Left lung (tissue), 10 donors: ENCODE results near the gene ABCC5. TPM values are rescaled to one million over a fixed set of nuclear protein-coding genes. Genes with fewer than 3 reads are reported as not detected.

Experiments
- ATAC-seq: fragments of 200-7000 bp; cut with Tn5 transposase; one replicate; pipeline ENCODE4 v1.9.1; 2020; ENCODE audit warnings: moderate library complexity
- DNase-seq, 4 donors: peaks; one replicate each; pipeline ENCODE4 v3.0.0-alpha.2; 2013 to 2020
- H3K27ac ChIP-seq, 2 donors: fragments of 200-600 bp; sonication (generic) in 1 of 2; one replicate each; pipeline versions ENCODE4 v1.5.0 to v1.8.0; 2020 to 2021
- H3K27me3 ChIP-seq, 2 donors: fragments of 200-600 bp; sonication (generic) in 1 of 2; one replicate each; pipeline versions ENCODE4 v1.5.0 to v1.8.0; 2020 to 2021
- H3K36me3 ChIP-seq, 2 donors: fragments of 200-600 bp; sonication (generic) in 1 of 2; one replicate each; pipeline versions ENCODE4 v1.5.0 to v1.8.0; 2020 to 2021
- H3K4me1 ChIP-seq, 2 donors: fragments of 200-600 bp; one replicate each; pipeline ENCODE4 v1.8.0; 2021
- H3K4me3 ChIP-seq, 2 donors: fragments of 200-600 bp; sonication (generic) in 1 of 2; one replicate each; pipeline versions ENCODE4 v1.5.0 to v1.8.0; 2020 to 2021; ENCODE audit warnings: mild to moderate bottlenecking in 1 of 2
- H3K9me3 ChIP-seq, 2 donors: fragments of 200-600 bp; sonication (generic) in 1 of 2; one replicate each; pipeline versions ENCODE4 v1.5.0 to v1.8.0; 2020 to 2021
- intact Hi-C, 2 donors: fragments of 100-400 bp; cut with DNase I; formaldehyde crosslinking; loops; one replicate each; pipeline versions ENCODE4 v1.11.2 to v1.14.2; 2022
- microRNA-seq, 2 donors: library from miRNA; unstranded; fragments of <30 nt; microRNA quantifications; one replicate each; pipeline ENCODE4, GENCODE V29; 2019
- polyA plus RNA-seq, 6 donors: library from polyadenylated mRNA; unstranded; fragments of 120-200 nt; gene quantifications; one replicate each; pipeline ENCODE4 v1.2.1, GENCODE V29; 2013; ENCODE audit not compliant: insufficient read length in 6 of 6
- total RNA-seq, 2 donors: library from RNA; stranded (reverse); fragmentation: NEBNext Ultra II Directional; extraction: Animal tissue kit (Norgen Biotek cat#: 25700); gene quantifications; one replicate each; pipeline ENCODE4 v1.2.1, GENCODE V29; 2021
- TF ChIP-seq, protein P1 (sequence below), 2 donors: fragments of 200-600 bp; sonication (generic) in 1 of 2; IDR thresholded peaks; one replicate each; pipeline versions ENCODE4 v1.5.0 to v1.8.0; 2021; ENCODE audit warnings: antibody characterized with exemption in 2 of 2
- donor health status: DM: no; HTN: yes; CAD: no.
- donor health status: DM: no; HTN: no; CAD: no.

ABCC5 gene
- total and polyA plus RNA-seq, 8 donors, result 37.7 to 96.4 (median 78.1) TPM

- no peak for ATAC-seq
- TF ChIP-seq, protein P1, sequence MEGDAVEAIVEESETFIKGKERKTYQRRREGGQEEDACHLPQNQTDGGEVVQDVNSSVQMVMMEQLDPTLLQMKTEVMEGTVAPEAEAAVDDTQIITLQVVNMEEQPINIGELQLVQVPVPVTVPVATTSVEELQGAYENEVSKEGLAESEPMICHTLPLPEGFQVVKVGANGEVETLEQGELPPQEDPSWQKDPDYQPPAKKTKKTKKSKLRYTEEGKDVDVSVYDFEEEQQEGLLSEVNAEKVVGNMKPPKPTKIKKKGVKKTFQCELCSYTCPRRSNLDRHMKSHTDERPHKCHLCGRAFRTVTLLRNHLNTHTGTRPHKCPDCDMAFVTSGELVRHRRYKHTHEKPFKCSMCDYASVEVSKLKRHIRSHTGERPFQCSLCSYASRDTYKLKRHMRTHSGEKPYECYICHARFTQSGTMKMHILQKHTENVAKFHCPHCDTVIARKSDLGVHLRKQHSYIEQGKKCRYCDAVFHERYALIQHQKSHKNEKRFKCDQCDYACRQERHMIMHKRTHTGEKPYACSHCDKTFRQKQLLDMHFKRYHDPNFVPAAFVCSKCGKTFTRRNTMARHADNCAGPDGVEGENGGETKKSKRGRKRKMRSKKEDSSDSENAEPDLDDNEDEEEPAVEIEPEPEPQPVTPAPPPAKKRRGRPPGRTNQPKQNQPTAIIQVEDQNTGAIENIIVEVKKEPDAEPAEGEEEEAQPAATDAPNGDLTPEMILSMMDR (IDR thresholded peaks at IDR 0.05), result no peak
- Histone ChIP-seq H3K27ac (no peak overlapping the region), H3K27me3 (no peaks in the 10 kb centered on the region), H3K4me1 (peaks cover 3 to 32% of the 10 kb centered on the region in 2 donors), H3K36me3 (peaks cover 0 to 24% of the 10 kb centered on the region in 2 donors), H3K4me3 (no peak overlapping the region), H3K9me3 (no peaks in the 10 kb centered on the region)
- no peak for DNase-seq
- intact Hi-C loops, result no loop called here
Observed at GRCh38 chr3:183870563-183870962, 147.1 kb downstream of the ABCC5 start.

Small RNA genes within 50 kb of the gene (microRNA-seq; reads per million reads assigned to microRNA genes)
- 0 reads per million in 2 donors for gene MIR4448

Other genes with a start within 250 kb of the ABCC5 start
- gene MAP6D1, start 192.3 kb downstream of the ABCC5 start, total RNA-seq, result 1 to 10 TPM in 1 of 2 donors, under 1 TPM in 1; 0.38 to 1.2 TPM
- 1 to 10 TPM in 1 of 6 donors, under 1 TPM in 5; 0.55 to 2.2 (median 0.83) TPM for gene MAP6D1, start 192.3 kb downstream of the ABCC5 start, polyA plus RNA-seq
- 10 to 100 TPM; 39.6 to 45.7 TPM for gene PARL, start 133.0 kb downstream of the ABCC5 start, total RNA-seq
- gene PARL, start 133.0 kb downstream of the ABCC5 start, polyA plus RNA-seq, result 10 to 100 TPM; 45.3 to 58.3 (median 52.6) TPM
- not detected for gene HTR3D, start 13.9 kb upstream of the ABCC5 start, total RNA-seq
- not detected for gene HTR3D, start 13.9 kb upstream of the ABCC5 start, polyA plus RNA-seq
- gene HTR3C, start 35.2 kb upstream of the ABCC5 start, total RNA-seq, result under 1 TPM in 1 of 2 donors, not detected in 1; 0.16 TPM
- gene HTR3C, start 35.2 kb upstream of the ABCC5 start, polyA plus RNA-seq, result under 1 TPM in 3 of 6 donors, not detected in 3; 0.10 to 0.15 (median 0.14) TPM
- gene HTR3E, start 79.2 kb upstream of the ABCC5 start, total RNA-seq, result not detected
- gene HTR3E, start 79.2 kb upstream of the ABCC5 start, polyA plus RNA-seq, result not detected
- gene EIF2B5, start 117.5 kb upstream of the ABCC5 start, total RNA-seq, result 10 to 100 TPM; 32.2 to 44.5 TPM
- gene EIF2B5, start 117.5 kb upstream of the ABCC5 start, polyA plus RNA-seq, result 10 to 100 TPM; 50.3 to 66.3 (median 59.9) TPM
- gene DVL3, start 137.5 kb upstream of the ABCC5 start, total RNA-seq, result 10 to 100 TPM; 62.5 to 72.6 TPM
- 100 to 1,000 TPM in 2 of 6 donors, 10 to 100 TPM in 4; 82.8 to 106 (median 98.1) TPM for gene DVL3, start 137.5 kb upstream of the ABCC5 start, polyA plus RNA-seq
- 100 to 1,000 TPM; 296 to 347 TPM for gene AP2M1, start 157.0 kb upstream of the ABCC5 start, total RNA-seq
- gene AP2M1, start 157.0 kb upstream of the ABCC5 start, polyA plus RNA-seq, result 100 to 1,000 TPM; 327 to 405 (median 351) TPM
- 10 to 100 TPM; 63.3 to 69.9 TPM for gene ABCF3, start 168.3 kb upstream of the ABCC5 start, total RNA-seq
- gene ABCF3, start 168.3 kb upstream of the ABCC5 start, polyA plus RNA-seq, result 10 to 100 TPM; 57.6 to 75.2 (median 67.8) TPM
- under 1 TPM in 1 of 2 donors, not detected in 1; 0.31 TPM for gene VWA5B2, start 211.7 kb upstream of the ABCC5 start, total RNA-seq
- 1 to 10 TPM in 5 of 6 donors, under 1 TPM in 1; 0.85 to 2.4 (median 1.4) TPM for gene VWA5B2, start 211.7 kb upstream of the ABCC5 start, polyA plus RNA-seq
- 10 to 100 TPM; 35.3 to 57.2 TPM for gene ALG3, start 231.1 kb upstream of the ABCC5 start, total RNA-seq
- 10 to 100 TPM; 24.7 to 32.9 (median 29.4) TPM for gene ALG3, start 231.1 kb upstream of the ABCC5 start, polyA plus RNA-seq
- 1 to 10 TPM; 4.6 to 6.5 TPM for gene EEF1AKMT4, start 231.8 kb upstream of the ABCC5 start, total RNA-seq
- gene EEF1AKMT4, start 231.8 kb upstream of the ABCC5 start, polyA plus RNA-seq, result 1 to 10 TPM; 1.8 to 3.2 (median 2.4) TPM
- gene CAMK2N2, start 243.7 kb upstream of the ABCC5 start, total RNA-seq, result 1 to 10 TPM in 1 of 2 donors, under 1 TPM in 1; 0.34 to 1.0 TPM
- under 1 TPM in 5 of 6 donors, not detected in 1; 0.10 to 0.50 (median 0.21) TPM for gene CAMK2N2, start 243.7 kb upstream of the ABCC5 start, polyA plus RNA-seq